Left ventricle myocardium inferior (tissue), 1 donor: ENCODE results near the gene OTOP3. TPM values are rescaled to one million over a fixed set of nuclear protein-coding genes. Genes with fewer than 3 reads are reported as not detected.
"Not testable (repeated sequence)": the region's sequence is repeated elsewhere in the genome, so short reads cannot be mapped to it uniquely, and the experiment has no call there.

ENCODE experiments used
- DNase-seq: peaks from one replicate; pipeline ENCODE4 v3.0.0-alpha.2; 2020
- H3K27ac ChIP-seq: fragments of 200-600 bp; replicated peaks from 2 replicates; pipeline ENCODE4 v1.8.0; 2021
- H3K27me3 ChIP-seq: fragments of 200-600 bp; 2 replicates; pipeline ENCODE4 v1.8.0; 2021; ENCODE audit warnings: low read depth
- H3K36me3 ChIP-seq: fragments of 200-600 bp; 2 replicates; pipeline ENCODE4 v1.8.0; 2021
- H3K4me1 ChIP-seq: fragments of 200-600 bp; 2 replicates; pipeline ENCODE4 v1.8.0; 2021
- H3K4me3 ChIP-seq: fragments of 200-600 bp; 2 replicates; pipeline ENCODE4 v1.8.0; 2021; ENCODE audit warnings: mild to moderate bottlenecking, moderate library complexity
- H3K9me3 ChIP-seq: fragments of 200-600 bp; replicated peaks from 2 replicates; pipeline ENCODE4 v1.8.0; 2021
- intact Hi-C: fragments of 100-400 bp; cut with micrococcal nuclease; formaldehyde crosslinking; loops from one replicate; pipeline ENCODE4 v1.11.0; 2022
- total RNA-seq: library from RNA; stranded (reverse); fragmentation: NEBNext Ultra II Directional; extraction: Animal tissue kit (Norgen Biotek cat#: 25700); gene quantifications from one replicate; pipeline ENCODE4 v1.2.1, GENCODE V29; 2021
- TF ChIP-seq, protein P1 (sequence below): fragments of 200-600 bp; IDR thresholded peaks from 2 replicates; pipeline ENCODE4 v1.8.0; 2021; ENCODE audit warnings: antibody characterized with exemption, mild to moderate bottlenecking, borderline replicate concordance
- donor health status: DM: no; HTN: yes; CAD: no; lungs with severe emphysema.

The OTOP3 gene
- total RNA-seq, 1 donor from 2014 or later, result not detected

DNA sequence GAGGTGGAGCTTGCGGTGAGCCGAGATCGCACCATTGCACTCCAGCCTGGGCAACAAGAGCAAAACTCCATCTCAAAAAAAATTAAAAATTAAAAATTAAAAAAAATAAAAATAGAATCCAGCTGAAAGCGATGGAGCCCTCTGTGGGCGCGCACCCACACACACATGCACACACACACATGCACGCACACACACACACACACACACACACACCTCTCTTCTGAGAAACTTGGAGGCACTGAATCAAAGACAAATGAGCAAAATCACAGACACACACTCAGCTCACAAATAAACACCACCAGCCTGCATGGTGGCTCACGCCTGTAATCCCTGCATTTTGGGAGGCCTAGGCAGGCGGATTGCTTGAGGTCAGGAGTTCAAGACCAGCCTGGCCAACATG, 32.7 kb upstream of the OTOP3 start:
- intact Hi-C loops, result no loop called here
- H3K9me3 ChIP-seq, result no peaks in the 10 kb centered on the region
- no peaks in the 10 kb centered on the region for H3K36me3 ChIP-seq
- peaks cover 50% of the 10 kb centered on the region for H3K27me3 ChIP-seq
- no peaks in the 10 kb centered on the region for H3K4me1 ChIP-seq
- H3K4me3 ChIP-seq, result no peak overlapping the region
- TF ChIP-seq, protein P1, sequence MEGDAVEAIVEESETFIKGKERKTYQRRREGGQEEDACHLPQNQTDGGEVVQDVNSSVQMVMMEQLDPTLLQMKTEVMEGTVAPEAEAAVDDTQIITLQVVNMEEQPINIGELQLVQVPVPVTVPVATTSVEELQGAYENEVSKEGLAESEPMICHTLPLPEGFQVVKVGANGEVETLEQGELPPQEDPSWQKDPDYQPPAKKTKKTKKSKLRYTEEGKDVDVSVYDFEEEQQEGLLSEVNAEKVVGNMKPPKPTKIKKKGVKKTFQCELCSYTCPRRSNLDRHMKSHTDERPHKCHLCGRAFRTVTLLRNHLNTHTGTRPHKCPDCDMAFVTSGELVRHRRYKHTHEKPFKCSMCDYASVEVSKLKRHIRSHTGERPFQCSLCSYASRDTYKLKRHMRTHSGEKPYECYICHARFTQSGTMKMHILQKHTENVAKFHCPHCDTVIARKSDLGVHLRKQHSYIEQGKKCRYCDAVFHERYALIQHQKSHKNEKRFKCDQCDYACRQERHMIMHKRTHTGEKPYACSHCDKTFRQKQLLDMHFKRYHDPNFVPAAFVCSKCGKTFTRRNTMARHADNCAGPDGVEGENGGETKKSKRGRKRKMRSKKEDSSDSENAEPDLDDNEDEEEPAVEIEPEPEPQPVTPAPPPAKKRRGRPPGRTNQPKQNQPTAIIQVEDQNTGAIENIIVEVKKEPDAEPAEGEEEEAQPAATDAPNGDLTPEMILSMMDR, result no peak
- no peak overlapping the region for H3K27ac ChIP-seq
- no peak for DNase-seq

DNA sequence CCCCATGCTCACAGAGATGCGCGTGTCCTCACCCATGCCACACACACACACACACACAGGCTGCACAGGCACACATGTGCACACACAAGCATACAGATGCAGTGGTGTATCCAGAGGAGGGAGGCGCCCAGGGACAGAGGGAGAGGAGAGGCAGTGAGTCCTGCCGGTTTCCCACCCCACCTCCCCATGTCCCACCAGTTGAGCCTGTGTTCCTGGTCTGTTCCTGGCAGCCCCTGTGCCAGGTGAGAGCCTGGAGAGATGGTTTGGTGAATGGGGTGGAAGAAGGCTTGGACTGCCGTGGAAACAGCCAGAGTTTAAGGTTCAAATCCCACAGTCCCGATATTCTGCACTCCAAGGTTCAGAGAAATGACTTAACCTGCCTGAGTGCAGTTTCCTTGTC, 32.0 kb upstream of the OTOP3 start:
- H3K36me3 ChIP-seq, result no peaks in the 10 kb centered on the region
- intact Hi-C loops, result no loop called here
- H3K4me3 ChIP-seq, result no peak overlapping the region
- peaks cover 3% of the 10 kb centered on the region for H3K9me3 ChIP-seq
- no peak for DNase-seq
- no peak overlapping the region for H3K27ac ChIP-seq
- peaks cover 51% of the 10 kb centered on the region for H3K27me3 ChIP-seq
- TF ChIP-seq, protein P1, result no peak
- H3K4me1 ChIP-seq, result no peaks in the 10 kb centered on the region

DNA sequence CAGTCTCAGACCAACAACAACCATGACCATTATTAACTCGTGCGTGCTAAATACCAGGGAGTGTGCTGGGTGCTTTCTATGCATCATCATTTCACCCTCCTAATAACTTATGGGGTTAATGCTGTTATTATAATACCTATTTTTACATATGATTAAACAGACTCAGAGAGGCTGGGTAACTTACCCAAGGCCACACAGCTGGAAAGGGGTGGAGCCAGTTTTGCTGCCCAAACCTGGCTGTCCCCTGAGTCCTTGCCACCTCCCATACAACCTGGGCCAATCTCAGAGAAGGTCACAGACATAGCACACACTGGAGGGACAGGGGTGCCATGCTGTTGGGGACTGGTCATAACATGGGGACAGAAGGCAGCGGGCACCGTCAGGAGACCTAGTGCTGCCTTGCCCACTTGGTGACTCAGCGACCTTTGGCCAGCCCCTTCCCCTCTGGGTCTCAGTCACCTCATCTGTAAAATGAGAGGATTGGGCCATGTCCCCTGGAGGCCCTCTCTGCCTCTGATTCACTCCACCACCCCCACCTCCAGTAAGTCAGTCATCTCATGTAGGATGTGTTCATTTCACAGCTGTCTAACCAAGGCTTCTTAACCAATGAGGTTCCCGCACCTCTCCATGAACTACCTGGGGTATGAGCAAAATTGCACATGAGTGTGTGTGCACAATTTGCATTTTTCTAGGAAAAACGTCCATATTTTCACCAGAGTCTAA, 30.9 kb upstream of the OTOP3 start:
- no peak for DNase-seq
- no peak overlapping the region for H3K27ac ChIP-seq
- intact Hi-C loops, result no loop called here
- H3K9me3 ChIP-seq, result peaks cover 13% of the 10 kb centered on the region
- no peaks in the 10 kb centered on the region for H3K4me1 ChIP-seq
- no peak overlapping the region for H3K4me3 ChIP-seq
- no peaks in the 10 kb centered on the region for H3K36me3 ChIP-seq
- TF ChIP-seq, protein P1, result no peak
- H3K27me3 ChIP-seq, result peaks cover 57% of the 10 kb centered on the region

DNA sequence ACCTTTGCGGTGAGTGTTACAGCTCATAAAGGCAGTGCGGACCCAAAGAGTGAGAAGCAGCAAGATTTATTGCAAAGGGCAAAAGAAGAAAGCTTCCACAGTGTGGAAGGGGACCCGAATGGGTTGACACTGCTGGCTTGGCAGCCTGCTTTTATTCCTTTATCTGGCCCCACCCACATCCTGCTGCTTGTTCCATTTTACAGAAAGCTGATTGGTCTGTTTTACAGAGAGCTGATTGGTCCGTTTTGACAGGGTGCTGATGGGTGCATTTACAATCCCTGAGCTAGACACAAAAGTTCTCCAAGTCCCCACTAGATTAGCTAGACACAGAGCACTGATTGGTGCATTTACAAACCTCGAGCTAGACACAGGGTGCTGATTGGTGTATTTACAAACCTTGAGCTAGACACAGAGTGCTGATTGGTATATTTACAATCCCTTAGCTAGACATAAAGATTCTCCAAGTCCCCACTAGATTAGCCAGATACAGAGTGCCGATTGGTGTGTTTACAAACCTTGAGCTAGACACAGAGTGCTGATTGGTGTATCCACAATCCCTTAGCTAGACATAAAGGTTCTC, 29.4 kb upstream of the OTOP3 start:
- intact Hi-C loops, result not testable (repeated sequence)
- H3K27me3 ChIP-seq, result peaks cover 57% of the 10 kb centered on the region

DNA sequence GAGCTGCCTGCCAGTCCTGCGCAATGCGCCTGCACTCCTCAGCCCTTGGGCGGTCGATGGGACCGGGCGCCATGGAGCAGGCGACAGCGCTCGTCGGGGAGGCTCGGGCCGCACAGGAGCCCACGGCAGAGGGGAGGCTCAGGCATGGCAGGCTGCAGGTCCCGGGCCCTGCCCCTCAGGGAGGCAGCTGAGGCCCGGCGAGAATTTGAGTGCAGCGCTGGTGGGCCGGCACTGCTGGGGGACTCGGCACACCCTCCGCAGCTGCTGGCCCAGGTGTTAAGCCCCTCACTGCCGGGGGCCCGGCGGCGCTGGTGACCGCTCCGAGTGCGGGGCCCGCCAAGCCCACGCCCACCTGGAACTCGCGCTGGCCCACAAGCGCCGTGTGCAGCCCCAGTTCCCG, 28.7 kb upstream of the OTOP3 start:
- Histone ChIP-seq H3K36me3 (no peaks in the 10 kb centered on the region), H3K27me3 (peaks cover 57% of the 10 kb centered on the region), H3K4me3 (no peak overlapping the region), H3K4me1 (no peaks in the 10 kb centered on the region), H3K27ac (no peak overlapping the region), H3K9me3 (peaks cover 13% of the 10 kb centered on the region)
- no peak for DNase-seq
- intact Hi-C loops, result no loop called here
- TF ChIP-seq, protein P1, result no peak

More for the DNA sequence above, 29.4 kb upstream of the OTOP3 start:
- not testable (repeated sequence) for H3K4me3 ChIP-seq, H3K27ac ChIP-seq, H3K4me1 ChIP-seq, H3K36me3 ChIP-seq, DNase-seq
- H3K9me3 ChIP-seq, result peaks cover 13% of the 10 kb centered on the region

DNA sequence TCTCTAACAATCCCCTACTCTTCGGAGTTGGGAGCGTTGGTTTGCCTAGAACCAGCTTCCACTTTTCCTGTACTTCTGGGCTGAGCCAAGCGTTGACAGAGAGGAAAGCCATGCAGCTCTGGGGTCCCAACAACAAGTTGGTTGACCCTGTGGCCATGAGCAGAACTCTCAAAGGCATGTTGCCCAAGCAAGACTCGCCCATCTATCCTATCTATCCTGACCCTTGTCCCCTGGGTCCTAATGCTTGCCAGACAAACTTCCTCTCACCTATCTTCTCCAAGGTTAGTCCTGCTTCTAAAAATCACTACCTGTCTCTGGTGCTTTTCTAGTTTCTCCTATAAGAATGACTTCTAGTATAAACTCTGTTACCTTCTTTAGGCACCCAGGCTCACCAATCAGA, 26.6 kb upstream of the OTOP3 start:
- H3K4me3 ChIP-seq, H3K36me3 ChIP-seq, H3K4me1 ChIP-seq, DNase-seq, intact Hi-C loops, H3K27ac ChIP-seq: not testable (repeated sequence)
- H3K27me3 ChIP-seq, result peaks cover 39% of the 10 kb centered on the region
- H3K9me3 ChIP-seq, result peaks cover 13% of the 10 kb centered on the region

DNA sequence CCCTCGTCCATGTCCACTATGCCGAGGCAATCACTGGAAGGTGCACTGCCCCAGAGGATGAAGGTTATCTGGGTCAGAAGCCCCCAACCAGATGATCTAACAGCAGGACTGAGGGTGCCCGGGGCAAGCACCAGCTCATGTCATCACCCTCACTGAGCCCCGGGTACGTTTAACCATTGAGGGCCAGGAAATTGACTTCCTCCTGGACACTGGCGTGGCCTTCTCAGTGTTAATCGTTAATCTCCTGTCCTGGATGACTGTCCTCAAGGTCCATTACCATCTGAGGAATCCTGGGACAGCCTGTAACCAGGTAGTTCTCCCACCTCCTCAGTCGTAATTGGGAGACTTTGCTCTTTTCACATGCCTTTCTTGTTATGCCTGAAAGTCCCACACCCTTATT, 24.3 kb upstream of the OTOP3 start:
- Histone ChIP-seq H3K9me3 (peaks cover 13% of the 10 kb centered on the region), H3K27me3 (peaks cover 33% of the 10 kb centered on the region)
- intact Hi-C loops, H3K27ac ChIP-seq, H3K4me1 ChIP-seq, H3K4me3 ChIP-seq, DNase-seq, H3K36me3 ChIP-seq: not testable (repeated sequence)
